Stromal cell of bone marrow (primary cell): ENCODE measurements around the gene NCAPG.
A peak's percentile ranks its signal among the peaks of the same experiment; 100 is the strongest.

Experiments used
- DNase-seq: peaks from one replicate; pipeline ENCODE4 v3.0.0-alpha.2; 2012; ENCODE audit warnings: low read depth

Gene NCAPG

DNA sequence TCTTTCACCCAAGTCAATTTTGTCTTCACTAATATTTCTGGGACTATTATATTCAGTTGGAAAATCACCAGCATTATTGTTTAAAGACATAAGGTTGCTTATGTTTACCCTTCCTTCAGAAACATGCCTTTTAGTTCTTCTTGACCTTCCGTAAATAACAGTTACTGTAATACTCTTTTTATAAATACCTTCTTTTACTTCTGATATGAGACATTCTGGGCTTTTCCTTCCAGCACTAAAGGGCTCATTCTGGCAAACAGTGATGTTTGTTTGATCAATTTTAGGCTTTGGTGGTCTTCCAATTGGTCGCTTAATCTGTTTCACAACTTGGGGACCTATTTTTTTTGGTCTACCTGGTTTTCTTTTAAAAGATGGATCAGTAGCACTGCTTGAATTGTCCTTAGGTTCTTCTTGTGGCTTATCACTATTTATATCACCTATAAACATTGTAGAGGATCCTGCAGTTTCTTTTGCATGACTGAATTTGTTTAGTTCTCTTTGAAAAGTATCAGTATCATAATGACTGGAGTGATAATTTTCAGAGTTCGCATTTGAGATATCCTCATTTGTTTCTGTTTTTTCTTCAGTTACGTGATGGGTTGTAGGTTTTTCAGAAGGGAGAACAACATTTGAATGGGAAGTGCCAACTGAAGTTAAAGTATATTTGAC is 64.8 kb downstream of the NCAPG start:
- DNase-seq, result no peak

DNA sequence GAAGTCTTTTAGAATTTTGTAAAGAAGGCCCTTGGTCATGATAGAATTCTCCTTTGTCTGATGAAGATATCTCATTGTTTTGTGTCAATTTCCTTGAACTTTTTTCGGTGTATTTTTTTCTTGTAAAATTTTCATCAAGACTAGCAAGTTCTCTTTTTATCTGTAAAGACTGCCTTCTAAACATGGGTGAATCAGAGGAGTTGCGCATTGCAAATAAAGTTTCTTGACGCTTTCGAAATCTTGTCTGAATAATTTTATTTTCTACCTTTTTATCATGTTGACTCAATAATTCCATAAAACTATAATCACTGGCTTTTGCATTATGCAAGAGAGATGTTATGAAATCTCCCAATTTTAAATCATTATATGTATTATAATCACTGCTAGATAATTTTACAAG is 66.2 kb downstream of the NCAPG start:
- DNase-seq, result no peak

GRCh38 chr4:17877661-17878060 is 66.9 kb downstream of the NCAPG start:
- DNase-seq, result no peak

DNA sequence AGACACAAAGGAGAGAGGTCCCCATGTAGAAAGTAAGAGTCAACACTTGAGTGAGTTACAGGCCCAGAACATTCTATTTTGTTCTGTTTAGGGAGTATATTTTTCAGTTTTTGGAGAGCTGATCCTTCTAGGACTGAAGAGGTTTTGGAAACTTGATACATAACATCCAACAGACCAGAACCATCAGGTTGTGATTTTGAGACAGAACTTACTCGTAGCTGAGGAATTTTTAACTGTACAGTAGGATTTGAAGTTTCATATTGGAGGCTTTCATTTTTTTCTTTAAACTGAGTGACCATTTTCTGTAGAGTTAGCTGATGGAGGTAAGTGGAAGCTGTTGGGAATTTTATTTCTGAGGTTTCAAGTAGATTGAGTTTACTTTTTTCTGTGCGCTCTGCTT is 73.3 kb downstream of the NCAPG start:
- peak; percentile 3 for DNase-seq

- no peak for DNase-seq
These were observed 73.7 kb downstream of the NCAPG start for GRCh38 chr4:17884511-17884910.

GRCh38 chr4:17889692-17890091 is 78.9 kb downstream of the NCAPG start:
- DNase-seq, result no peak

DNA sequence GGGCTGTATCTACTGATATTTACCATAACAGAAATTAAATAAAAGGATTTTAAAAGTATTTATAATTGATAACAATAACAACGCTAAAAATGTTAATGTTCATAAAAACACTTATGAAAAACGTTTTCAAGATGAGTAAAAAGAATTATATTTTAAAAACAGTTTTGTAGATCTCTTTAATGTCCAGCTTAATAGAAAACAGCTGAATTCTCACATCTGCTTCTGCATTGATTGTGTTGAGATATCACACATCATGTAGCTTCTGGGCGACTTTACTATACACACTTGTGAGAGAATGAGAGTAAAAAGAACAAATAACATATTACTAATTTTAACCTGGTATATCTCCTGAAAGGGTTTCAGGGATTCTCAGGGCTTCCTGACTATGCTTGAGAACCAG is 83.6 kb downstream of the NCAPG start:
- DNase-seq, result no peak
